HG03097 (cell line): ENCODE measurements around the gene RILPL1.
"Not testable (repeated sequence)": the region's sequence is repeated elsewhere in the genome, so short reads cannot be mapped to it uniquely, and the experiment has no call there.

Experiments used
- ATAC-seq: cut with Tn5 transposase; IDR thresholded peaks from one replicate; pipeline ENCODE4 v1.9.1; 2021; ENCODE audit not compliant: unreplicated experiment, low FRiP score

The RILPL1 gene

DNA sequence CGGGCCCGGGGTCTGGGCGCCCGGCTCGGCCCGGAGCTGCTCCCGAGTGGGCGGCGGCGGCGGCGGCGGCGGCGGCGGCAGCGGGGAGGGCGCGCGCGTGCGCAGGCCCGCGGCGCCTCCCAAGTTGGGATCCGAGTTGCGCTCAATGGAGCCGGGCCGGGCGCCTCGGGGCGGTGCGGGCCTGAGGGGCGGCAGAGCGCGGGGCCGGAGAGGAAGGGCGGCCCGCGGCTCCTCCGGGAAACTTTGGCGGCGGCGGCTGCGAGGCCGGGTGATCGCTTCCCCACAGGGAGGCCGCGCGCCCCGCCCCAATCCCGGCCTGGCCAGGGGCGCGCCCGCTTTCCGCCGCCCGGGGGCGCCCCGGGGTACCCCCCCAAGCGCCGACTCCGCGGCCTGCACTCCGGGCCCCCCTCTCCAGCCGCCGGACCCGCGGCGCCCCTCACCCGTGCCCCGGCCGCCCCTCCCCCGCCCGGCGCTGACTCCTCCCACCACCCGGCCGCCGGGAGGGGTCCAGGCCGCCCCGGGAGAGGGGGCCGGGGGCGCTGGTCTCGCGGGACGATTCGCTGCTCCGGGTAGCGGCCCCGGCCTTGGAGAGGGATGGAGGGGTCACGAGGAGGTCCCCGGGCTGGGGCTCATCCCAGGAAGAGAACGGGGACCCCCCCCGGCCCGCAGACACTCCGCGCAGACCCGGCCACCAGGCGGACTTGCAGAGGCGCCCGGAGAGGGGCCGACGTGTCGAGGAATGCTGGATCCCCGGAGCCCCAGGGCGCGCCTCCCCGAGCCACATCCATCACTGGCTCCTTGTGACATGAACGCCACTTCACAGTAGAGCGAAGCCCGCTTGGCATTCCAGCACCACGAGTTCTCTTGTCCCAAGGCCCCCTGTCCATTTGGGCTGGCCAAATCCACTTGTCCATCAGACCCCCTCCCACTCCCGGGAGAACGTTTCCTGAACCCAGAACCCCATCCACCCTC is at the start of gene RILPL1:
RILPL1 (minus strand) TSS at position 48 of the 972 bp plus-strand sequence. CDS start 237 bp downstream, outside the sequence.
- no peak for ATAC-seq

DNA sequence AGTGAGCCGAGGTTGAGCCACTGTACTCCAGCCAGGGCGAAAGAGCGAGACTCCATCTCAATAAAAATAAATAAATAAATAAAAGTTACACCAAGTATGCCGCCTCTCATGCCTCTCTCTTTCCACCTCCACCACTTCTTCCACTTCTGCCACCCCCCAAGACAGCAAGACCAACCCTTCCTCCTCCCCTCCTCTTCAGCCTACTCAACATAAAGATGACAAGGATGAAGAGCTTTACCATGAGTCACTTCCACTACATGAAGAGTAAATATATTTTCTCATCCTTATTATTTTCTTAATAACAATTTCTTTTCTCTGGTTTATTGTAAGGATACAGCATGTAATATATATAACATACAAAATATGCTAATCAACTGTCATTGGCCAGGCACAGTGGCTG is 47.3 kb upstream of the RILPL1 start:
- no peak for ATAC-seq

DNA sequence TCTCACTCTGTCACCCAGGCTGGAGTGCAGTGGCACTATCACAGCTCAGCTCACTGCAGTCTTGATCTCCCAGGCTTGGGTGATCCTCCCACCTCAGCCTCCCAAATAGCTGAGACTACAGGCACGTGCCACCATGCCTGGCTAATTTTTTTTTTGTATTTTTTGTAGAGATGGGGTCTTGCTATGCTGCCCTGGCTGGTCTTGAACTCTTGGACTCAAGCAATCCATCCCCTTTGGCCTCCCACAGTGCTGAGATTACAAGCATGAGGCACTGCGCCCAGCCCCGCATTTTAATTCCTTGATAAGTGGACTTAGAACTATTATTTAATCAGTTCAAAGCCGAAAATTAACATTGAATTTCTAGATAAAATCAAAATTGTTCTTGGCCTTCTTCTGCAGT is 45.3 kb upstream of the RILPL1 start:
- ATAC-seq = not testable (repeated sequence)

DNA sequence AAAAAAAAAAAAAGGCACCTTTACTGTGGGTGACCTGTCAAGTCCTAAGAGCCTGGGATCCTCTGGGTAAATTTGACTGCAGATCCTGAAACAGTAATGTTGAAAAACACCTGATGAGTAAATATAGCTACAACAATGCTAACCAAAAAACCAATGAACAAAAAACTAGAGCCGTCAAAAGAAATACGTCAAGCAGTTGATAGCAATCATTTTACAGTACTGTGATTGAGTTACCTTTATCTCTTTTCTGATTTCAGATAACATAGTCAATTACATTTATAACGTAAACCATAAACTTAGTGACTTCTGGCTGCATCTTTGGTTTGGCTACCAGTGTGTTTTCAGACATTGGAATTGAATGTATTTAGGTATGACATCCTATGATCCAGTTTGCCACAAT is 44.7 kb upstream of the RILPL1 start:
- no peak for ATAC-seq

DNA sequence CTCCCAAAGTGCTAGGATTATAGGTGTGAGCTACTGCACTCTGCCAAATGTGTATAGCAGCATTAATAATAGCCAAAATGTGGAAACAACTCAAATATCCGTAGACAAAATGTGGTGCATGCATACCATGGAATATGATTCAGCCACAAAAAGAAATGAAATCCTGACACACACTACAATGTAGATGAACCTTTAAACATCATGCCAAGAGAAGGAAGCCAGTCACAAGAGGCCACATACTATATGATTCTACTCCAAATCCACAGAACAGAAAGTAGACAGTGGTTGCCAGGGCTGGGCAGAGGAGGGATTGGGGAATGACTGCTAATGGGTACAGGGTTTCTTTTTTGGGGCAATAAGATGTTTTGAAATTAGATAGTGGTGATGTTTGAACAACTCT is 43.1 kb upstream of the RILPL1 start:
- ATAC-seq = no peak

DNA sequence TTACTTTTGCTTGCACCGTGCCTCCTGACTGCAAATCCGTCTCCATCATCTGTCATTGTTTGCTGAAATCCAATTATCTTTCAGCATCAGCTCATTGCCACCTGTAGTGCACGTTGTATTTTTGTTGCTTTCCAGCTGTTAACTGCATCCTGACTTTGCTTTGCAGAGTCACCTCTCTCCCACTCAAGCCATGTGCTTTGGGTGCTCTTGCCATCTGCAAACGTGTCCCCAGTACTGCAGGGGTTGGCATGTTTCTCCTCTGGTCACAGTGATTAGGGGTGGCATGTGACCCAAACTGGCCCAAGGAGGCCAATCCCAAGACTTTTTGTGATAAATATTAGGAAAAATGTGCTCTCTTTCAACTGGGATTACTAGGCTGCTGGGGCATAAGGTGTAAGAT is 40.4 kb upstream of the RILPL1 start:
- ATAC-seq = no peak

- ATAC-seq = no peak
Observed at GRCh38 chr12:123572391-123572790, 38.9 kb upstream of the RILPL1 start.

GRCh38 chr12:123571343-123571813 is 37.9 kb upstream of the RILPL1 start:
- ATAC-seq = no peak

DNA sequence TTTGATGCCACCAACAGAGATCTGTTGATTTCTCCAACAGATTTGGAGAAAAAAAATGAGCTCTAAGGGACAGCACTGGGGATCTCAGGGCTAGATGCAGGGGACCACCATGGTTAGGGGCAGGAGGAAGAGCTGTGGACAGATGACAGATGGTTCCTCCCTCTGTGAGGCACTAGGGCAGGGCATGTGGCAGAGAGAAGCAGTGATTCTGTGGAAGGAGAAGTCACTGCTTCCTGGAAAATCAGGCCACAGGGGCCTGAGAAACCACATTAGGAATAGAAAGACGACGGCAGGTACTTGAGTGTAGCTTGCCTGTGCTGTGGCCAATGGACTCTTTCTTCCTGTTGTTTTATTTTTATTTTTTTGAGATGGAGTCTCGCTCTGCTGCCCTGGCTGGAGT is 25.9 kb upstream of the RILPL1 start:
- no peak for ATAC-seq

GRCh38 chr12:123558487-123558886 is 25.0 kb upstream of the RILPL1 start:
- not testable (repeated sequence) for ATAC-seq

- not testable (repeated sequence) for ATAC-seq
Observed at GRCh38 chr12:123554843-123555242, 21.3 kb upstream of the RILPL1 start.

- not testable (repeated sequence) for ATAC-seq
Observed at GRCh38 chr12:123554136-123554535, 20.6 kb upstream of the RILPL1 start.

DNA sequence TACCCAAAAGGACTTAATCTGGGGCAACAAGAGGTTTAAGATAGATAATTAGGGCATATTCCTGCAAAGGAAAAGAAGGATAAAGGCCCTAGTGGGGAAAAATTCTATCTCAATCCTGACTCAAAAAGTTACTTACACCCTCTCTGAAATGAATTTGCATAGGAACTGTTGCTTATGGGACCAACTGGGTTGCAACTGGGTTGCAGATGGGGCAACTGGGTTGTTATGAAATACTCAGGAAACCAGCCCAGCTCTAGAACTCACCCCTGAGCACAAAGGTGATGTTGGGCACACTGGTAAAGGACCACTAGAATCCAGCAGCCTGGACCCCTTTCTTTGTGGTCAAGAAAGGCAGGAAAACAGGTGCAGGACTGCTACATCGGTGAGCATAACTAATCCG is 17.2 kb upstream of the RILPL1 start:
- ATAC-seq = no peak

DNA sequence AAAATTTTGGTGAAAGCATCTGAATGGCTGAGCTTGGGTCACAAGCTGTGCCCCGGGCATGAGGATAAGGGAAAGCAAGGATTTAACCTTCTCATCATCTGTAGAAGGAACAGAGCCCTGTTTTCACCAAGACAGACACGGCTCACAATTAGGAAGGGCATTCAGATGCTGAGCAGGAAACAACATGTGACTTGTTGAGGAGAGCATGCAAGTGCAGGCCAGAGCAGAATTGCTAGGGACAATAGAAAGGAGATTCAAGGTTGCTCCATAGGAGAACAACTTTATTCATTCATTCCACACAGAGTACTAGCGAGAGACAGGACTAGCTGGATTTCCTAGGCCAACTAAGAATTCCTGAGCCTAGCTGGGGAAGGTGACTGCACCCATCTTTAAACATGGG is 14.6 kb upstream of the RILPL1 start:
- ATAC-seq = no peak

- no peak for ATAC-seq
Observed at GRCh38 chr12:123546281-123546680, 12.8 kb upstream of the RILPL1 start.

DNA sequence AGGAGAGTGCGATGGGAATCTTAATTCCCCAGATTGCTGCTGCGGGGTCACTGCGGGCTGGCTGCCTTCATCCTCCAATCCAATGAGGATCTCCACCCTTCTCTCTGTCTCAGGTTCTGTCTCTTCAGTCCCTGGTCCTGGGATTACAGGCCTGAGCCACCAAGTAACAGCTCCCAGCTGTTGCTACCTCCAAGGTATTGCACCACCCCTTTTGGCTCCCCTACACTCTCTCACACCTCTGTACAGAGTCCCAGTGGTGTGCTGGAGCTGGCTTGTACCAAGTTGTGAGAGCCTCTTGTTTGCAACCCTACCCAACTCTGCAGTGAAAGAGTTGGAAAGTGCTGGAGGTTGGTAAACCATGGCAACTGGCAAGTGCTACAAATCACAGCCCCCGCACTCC is 10.0 kb upstream of the RILPL1 start:
- ATAC-seq = no peak

DNA sequence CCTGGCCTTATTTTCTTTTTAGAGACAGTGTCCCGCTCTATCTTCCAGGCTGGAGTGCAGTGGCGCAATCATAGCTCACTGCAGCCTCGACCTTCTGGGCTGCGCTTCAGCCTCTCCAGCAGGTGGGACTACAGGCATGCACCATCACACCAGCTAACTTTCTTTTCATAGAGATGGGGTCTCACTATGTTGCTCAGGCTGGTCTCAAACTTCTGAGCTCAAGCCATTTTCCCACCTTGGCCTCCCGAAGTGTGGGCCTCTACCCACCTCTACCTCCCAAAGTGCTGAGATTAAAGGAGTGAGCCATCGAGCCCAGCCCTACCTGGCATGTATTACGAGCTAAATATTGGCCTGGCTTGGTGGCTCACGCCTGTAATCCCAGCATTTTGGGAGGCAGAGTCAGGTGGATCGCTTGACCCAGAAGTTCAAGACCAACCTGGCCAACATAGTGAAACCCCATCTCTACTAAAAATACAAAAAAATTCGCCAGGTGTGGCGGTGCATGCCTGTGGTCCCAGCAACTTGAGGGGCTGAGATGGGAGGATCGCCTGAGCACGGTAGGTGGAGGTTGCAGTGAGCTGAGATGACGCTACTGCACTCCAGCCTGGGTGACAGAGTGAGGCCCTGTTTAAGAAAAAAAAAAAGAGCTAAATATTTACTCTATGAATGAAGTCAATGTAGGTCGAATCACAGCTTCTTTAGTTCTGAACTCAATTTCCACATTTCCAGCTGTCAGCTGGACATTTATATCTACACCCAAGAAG is 7.6 kb upstream of the RILPL1 start:
- ATAC-seq = no peak

GRCh38 chr12:123535952-123536351 is 2.4 kb upstream of the RILPL1 start:
- ATAC-seq = not testable (repeated sequence)

DNA sequence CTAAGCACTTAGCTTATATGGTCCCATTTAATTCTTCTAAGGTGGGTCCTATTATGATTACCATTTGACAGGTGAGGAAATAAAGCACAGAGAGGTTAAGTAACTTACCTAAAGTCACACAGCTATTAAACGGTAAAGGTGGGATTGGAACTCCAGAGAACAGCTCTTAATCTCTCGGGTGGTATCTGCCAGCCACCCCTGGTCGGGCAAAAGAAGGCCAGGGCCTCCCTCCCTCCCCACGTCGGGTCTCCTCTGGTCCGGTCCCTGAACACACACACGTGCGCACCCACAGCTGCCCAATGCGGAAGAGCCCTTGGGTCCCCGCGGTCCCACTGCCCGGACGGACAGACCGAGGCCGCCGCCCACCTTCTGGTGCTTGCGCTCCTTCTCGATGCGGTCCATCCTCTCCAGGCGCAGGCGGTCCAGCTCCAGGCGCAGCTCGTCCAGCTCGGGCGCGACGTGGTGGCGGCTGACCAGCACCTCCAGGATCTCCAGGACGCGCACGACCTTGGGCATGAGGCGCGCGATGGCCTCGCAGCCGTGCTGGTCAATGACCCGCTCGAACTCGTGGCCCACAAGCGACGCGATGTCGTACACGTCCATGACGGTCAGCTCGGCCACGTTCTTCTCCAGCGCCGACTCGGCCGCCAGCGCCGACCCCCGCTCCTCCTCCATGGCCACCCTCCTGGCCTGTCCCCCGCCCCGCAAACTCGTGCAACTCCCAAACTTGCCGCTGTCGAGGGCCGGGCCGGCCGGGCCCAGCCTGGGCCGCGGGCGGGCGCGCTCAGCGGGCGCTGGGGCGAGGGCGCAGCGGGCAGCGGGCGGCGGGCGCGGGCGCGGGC is 490 bp downstream of the RILPL1 start:
- no peak for ATAC-seq

DNA sequence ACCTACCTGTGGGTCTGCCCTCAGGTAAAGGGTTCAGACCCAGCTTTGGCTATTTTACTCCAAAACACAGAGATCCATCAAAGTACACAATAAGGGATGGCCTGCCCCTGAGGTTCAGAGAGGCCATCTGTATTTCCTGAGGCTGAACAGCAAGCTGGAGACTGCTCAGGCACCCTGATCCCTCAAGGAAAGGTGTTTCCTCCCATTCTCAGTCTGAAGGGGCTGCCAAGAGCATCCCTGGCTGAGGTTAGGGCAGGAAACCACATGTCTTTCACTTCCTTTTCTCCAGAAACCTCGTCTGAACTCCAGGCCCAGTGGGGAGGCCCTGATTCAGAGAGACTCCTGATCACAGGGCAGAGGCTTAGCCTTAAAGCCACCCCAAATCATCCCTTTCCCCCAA is 1.5 kb downstream of the RILPL1 start:
- ATAC-seq = no peak

- no peak for ATAC-seq
Observed at GRCh38 chr12:123531091-123531490, 2.4 kb downstream of the RILPL1 start.
